AG04449 (cell line): ENCODE measurements around the gene ACYP1.

Experiments used
- CTCF ChIA-PET: fragments of 350-600 bp; formaldehyde crosslinking; extraction: SDS; loops from one replicate; lab custom pipeline; 2021; ENCODE audit warnings: antibody characterized with exemption; lab: Yijun Ruan, JAX
- POLR2A ChIA-PET: fragments of 400-600, 350-600 bp; formaldehyde crosslinking; extraction: SDS; loops from one replicate; lab custom pipeline; 2020; ENCODE audit warnings: antibody characterized with exemption, inconsistent platforms; lab: Yijun Ruan, JAX
- DNase-seq: peaks from one replicate; pipeline ENCODE4 v3.0.0-alpha.2; 2010; ENCODE audit warnings: low read depth, low spot score
- H3K4me3 ChIP-seq: 2 replicates; pipeline ENCODE4 v1.5.1; 2011; ENCODE audit warnings: low read depth, mild to moderate bottlenecking, control low read depth, low read length
- TF ChIP-seq, protein P1 (sequence below): IDR thresholded peaks from one replicate; pipeline ENCODE4 v1.5.1; 2011; ENCODE audit warnings: mild to moderate bottlenecking, moderate library complexity, low read length, control low read depth, inconsistent platforms; ENCODE audit not compliant: insufficient read depth; ENCODE audit errors: missing control alignments

ACYP1 gene

DNA sequence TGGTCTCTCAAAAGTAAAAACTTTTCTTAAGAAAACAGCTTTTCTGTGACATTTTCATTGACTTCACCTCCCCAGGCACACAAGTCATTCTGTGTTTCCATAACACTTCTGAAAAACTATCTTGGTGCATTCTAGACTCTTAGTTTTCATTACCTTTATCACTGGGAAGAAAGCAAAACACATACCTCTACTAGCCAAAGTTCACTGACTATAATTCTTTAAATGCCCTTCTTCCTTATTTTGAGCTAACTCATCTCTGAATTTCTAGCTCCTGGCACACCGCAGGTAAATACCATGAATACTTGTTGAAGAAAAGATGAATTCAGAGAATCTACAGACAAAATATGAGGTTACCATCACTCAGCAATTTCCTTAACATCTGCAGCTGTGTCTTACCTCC, 33.7 kb downstream of the ACYP1 start:
- DNase-seq = no peak
- H3K4me3 ChIP-seq = no peak overlapping the region
- TF ChIP-seq, protein P1, sequence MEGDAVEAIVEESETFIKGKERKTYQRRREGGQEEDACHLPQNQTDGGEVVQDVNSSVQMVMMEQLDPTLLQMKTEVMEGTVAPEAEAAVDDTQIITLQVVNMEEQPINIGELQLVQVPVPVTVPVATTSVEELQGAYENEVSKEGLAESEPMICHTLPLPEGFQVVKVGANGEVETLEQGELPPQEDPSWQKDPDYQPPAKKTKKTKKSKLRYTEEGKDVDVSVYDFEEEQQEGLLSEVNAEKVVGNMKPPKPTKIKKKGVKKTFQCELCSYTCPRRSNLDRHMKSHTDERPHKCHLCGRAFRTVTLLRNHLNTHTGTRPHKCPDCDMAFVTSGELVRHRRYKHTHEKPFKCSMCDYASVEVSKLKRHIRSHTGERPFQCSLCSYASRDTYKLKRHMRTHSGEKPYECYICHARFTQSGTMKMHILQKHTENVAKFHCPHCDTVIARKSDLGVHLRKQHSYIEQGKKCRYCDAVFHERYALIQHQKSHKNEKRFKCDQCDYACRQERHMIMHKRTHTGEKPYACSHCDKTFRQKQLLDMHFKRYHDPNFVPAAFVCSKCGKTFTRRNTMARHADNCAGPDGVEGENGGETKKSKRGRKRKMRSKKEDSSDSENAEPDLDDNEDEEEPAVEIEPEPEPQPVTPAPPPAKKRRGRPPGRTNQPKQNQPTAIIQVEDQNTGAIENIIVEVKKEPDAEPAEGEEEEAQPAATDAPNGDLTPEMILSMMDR = no peak
- CTCF ChIA-PET = interaction anchor here (0.9 to 1.3 kb wide), 2 partner anchors 11 to 125 kb away, joined by 3 to 5 read pairs; no protein-coding TSS in a partner anchor
- POLR2A ChIA-PET = no interaction called here

DNA sequence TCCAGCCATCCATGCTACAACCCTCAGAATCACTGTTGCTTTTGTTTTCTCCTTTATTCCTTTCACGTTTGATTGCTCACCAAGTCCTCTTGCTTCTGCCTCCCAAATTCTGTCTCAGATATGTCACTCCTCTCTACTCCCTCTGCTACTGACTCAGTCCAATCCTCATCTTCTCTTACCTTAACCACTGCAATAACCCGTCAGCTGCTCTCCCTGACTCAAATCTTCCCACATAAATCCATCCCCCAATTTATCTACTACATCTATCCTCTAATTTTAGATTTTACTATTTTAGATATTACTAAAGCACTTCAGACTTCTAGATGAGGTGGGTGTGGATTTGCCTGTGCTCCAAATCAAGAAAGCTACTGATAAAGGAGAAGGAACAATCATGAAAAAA, 37.9 kb downstream of the ACYP1 start:
- CTCF ChIA-PET = interaction anchor here (1.1 to 1.6 kb wide), 2 partner anchors 23 to 36 kb away, joined by 3 to 4 read pairs; partner anchors contain the start of gene EIF2B2
- no peak for DNase-seq
- POLR2A ChIA-PET = no interaction called here
- TF ChIP-seq, protein P1 = no peak
- H3K4me3 ChIP-seq = no peak overlapping the region

DNA sequence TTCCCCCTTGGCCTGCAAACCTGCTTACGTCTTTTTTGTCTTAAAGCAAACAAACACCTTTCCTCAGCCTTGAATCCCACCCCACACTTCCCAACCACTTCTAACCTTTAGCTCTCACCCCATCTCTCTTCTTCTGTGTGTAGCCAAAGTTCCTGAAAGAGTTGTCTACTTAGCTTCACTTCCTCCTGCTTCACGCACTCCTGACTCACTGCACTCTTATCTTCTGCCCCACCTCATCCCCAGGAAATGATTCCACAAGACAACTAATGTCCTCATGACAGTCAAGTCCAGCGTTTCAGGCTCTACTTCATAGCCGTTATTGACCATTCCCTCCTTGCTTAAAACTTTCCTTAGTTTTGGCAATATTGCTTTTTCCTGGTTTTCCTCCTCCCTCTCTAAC, 38.7 kb downstream of the ACYP1 start:
- POLR2A ChIA-PET = interaction anchor here (0.6 kb wide), 1 partner anchor 24 kb away, joined by 3 read pairs; no protein-coding TSS in a partner anchor
- CTCF ChIA-PET = interaction anchor here (1.3 to 1.6 kb wide), 3 partner anchors 36 to 166 kb away, joined by 3 to 8 read pairs (median 3); no protein-coding TSS in a partner anchor
- DNase-seq = no peak
- TF ChIP-seq, protein P1 = no peak
- H3K4me3 ChIP-seq = no peak overlapping the region

DNA sequence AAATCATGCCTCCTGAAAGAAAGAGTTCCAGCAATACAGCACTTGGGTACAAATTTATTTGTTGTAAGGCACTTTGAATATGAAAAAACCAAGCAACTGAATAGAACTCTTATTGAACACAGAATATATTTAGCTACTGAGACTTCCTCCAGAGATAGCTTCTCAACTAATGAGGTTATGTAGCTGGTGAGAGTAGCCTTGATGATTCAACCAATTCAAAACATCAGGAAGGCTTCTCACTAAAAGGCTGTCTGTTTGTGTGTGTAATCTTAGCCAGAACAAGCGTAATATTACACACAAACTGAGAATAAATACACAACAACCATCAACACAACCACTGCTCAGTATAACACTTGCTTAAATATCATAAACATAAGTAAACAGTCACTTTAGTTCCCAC, 40.7 kb downstream of the ACYP1 start:
- CTCF ChIA-PET = interaction anchor here (1.1 to 2.7 kb wide), 5 partner anchors 12 to 78 kb away, joined by 3 to 9 read pairs (median 5); no protein-coding TSS in a partner anchor
- POLR2A ChIA-PET = no interaction called here
- DNase-seq = no peak
- no peak overlapping the region for H3K4me3 ChIP-seq
- TF ChIP-seq, protein P1 = no peak

DNA sequence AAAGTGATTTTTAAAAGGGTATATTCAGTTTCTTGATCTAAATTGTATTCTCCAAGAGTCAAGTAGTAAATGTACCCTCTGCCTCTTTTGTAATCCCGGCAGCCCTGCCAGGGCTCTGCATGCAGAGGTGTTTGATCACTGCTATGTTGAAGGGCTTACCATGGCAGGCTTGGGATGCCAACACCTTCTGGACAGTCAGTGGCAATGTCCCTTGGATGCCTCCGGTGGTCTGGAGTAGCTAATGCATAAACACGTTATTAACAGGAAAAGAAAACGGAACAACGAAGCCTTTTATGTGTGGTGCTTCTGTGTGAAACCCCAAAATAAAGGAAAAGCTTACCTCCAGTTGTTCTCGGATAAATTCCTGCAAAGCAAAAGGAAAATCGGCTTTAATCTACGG, 41.2 kb downstream of the ACYP1 start:
- ChIA-PET POLR2A (no interaction called here), CTCF (interaction anchor here (1.1 to 2.7 kb wide), 5 partner anchors 11 to 77 kb away, joined by 3 to 9 read pairs (median 5); no protein-coding TSS in a partner anchor)
- DNase-seq = no peak
- no peak overlapping the region for H3K4me3 ChIP-seq
- TF ChIP-seq, protein P1 = peak; percentile 20

DNA sequence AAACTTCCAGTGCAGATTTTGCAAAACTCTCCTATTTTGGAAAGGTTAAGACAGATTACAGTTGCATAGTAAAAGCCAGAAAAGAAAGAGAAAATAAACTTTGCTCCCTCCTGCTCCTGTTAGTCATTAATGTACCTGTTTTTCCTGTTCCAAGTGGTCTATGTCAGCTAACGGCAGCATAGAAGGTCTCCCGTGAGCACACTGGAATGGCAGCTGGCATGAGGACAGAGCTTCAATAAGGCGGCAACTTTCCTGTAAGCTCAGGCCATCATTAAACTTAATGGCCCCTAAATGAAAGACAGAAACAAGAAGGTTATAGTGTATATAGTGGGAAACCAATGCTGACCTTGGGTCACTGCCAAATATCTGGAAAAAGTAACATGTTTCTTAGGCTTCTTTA, 45.1 kb downstream of the ACYP1 start:
- DNase-seq = no peak
- H3K4me3 ChIP-seq = no peak overlapping the region
- ChIA-PET CTCF (interaction anchor here (0.8 to 1.9 kb wide), 4 partner anchors 9 to 70 kb away, joined by 3 to 4 read pairs (median 4); no protein-coding TSS in a partner anchor), POLR2A (interaction anchor here (1.6 kb wide), 1 partner anchor 16 kb away, joined by 7 read pairs; the partner anchor contains the start of gene EIF2B2)
- TF ChIP-seq, protein P1 = no peak
